HG03521 (cell line): ENCODE data around the gene COL12A1.

ENCODE experiments used
- ATAC-seq: cut with Tn5 transposase; IDR thresholded peaks from one replicate; pipeline ENCODE4 v1.9.1; 2021; ENCODE audit warnings: mild to moderate bottlenecking, moderate library complexity; ENCODE audit not compliant: unreplicated experiment

COL12A1 gene

GRCh38 chr6:75205776-75206575 is at the start of gene COL12A1:
TSS of gene COL12A1 (minus strand) at chr6:75206053. CDS start at chr6:75202792, 3,261 bp downstream.
- ATAC-seq = no peak

GRCh38 chr6:75250552-75250951 is 44.7 kb upstream of the COL12A1 start:
- no peak for ATAC-seq

- no peak for ATAC-seq
Observed at GRCh38 chr6:75249837-75250236, 44.0 kb upstream of the COL12A1 start.

- ATAC-seq = no peak
Observed at GRCh38 chr6:75246386-75246785, 40.5 kb upstream of the COL12A1 start.

- ATAC-seq = peak; percentile 0
Observed at GRCh38 chr6:75244063-75244584, 38.3 kb upstream of the COL12A1 start.

- peak; percentile 95 for ATAC-seq
Observed at GRCh38 chr6:75243333-75244062, 37.6 kb upstream of the COL12A1 start, which contains the start of gene COX7A2. TSS of gene COX7A2 (minus strand) at chr6:75243801. CDS start at chr6:75243734, 67 bp downstream.

GRCh38 chr6:75236630-75237029 is 30.8 kb upstream of the COL12A1 start:
- no peak for ATAC-seq

- ATAC-seq = no peak
Observed at GRCh38 chr6:75235271-75235670, 29.4 kb upstream of the COL12A1 start.

GRCh38 chr6:75234126-75234865 is 28.4 kb upstream of the COL12A1 start:
- no peak for ATAC-seq

GRCh38 chr6:75233092-75233615 is 27.3 kb upstream of the COL12A1 start:
- ATAC-seq = no peak

- no peak for ATAC-seq
Observed at GRCh38 chr6:75230484-75231325, 24.9 kb upstream of the COL12A1 start.

- no peak for ATAC-seq
Observed at GRCh38 chr6:75224303-75224926, 18.6 kb upstream of the COL12A1 start.

GRCh38 chr6:75223428-75223827 is 17.6 kb upstream of the COL12A1 start:
- no peak for ATAC-seq

GRCh38 chr6:75222261-75222660 is 16.4 kb upstream of the COL12A1 start:
- ATAC-seq = no peak

GRCh38 chr6:75221116-75221515 is 15.3 kb upstream of the COL12A1 start:
- no peak for ATAC-seq

- ATAC-seq = no peak
Observed at GRCh38 chr6:75220357-75220756, 14.5 kb upstream of the COL12A1 start.

- no peak for ATAC-seq
Observed at GRCh38 chr6:75219263-75219662, 13.4 kb upstream of the COL12A1 start.

- ATAC-seq = no peak
Observed at GRCh38 chr6:75217193-75217592, 11.3 kb upstream of the COL12A1 start.

GRCh38 chr6:75215291-75215690 is 9.4 kb upstream of the COL12A1 start:
- ATAC-seq = no peak

GRCh38 chr6:75213732-75214131 is 7.9 kb upstream of the COL12A1 start:
- ATAC-seq = no peak
